Measurements from ENCODE around the gene ELP2. TPM values are rescaled to one million over a fixed set of nuclear protein-coding genes. Genes with fewer than 3 reads are reported as not detected.

The ELP2 gene
- total and polyA plus RNA-seq, 2 of the 8 experiments (the other 6 are each of a cell fraction or from before 2014, with no cell fraction given), result 55.8 to 165 TPM

DNA sequence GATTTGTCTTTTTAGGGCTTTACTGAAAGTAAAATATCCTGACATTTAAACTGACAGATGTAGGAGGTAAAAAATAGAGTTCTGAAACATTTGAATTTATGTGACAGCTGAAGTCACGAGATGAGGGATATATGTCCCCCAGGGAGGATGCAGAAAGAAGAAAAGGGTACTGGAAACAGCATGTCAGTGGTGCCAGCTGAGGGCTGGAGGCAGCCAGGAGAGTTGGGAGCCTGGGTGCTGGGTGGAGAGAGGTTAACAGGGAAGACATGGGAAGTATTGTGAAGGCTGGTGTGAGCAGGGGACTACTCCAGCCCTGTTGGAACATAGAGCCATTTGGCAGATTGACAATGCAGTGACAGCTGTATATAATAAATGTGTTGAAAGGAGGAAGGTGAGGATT, 45.8 kb downstream of the ELP2 start (continued):
- TF ChIP-seq, protein P1, sequence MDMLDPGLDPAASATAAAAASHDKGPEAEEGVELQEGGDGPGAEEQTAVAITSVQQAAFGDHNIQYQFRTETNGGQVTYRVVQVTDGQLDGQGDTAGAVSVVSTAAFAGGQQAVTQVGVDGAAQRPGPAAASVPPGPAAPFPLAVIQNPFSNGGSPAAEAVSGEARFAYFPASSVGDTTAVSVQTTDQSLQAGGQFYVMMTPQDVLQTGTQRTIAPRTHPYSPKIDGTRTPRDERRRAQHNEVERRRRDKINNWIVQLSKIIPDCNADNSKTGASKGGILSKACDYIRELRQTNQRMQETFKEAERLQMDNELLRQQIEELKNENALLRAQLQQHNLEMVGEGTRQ (IDR thresholded peaks at IDR 0.05; ENCODE audit: low read length), result no peak
- TF ChIP-seq KDM5A (IDR thresholded peaks at IDR 0.05; ENCODE audit: low read length), result no peak
